8988T (cell line): ENCODE results near the gene SEMA3B.
"Not testable (repeated sequence)": the region's sequence is repeated elsewhere in the genome, so short reads cannot be mapped to it uniquely, and the experiment has no call there.

ENCODE experiments used
- DNase-seq: peaks from one replicate; pipeline ENCODE4 v3.0.0; 2011

Gene SEMA3B

DNA sequence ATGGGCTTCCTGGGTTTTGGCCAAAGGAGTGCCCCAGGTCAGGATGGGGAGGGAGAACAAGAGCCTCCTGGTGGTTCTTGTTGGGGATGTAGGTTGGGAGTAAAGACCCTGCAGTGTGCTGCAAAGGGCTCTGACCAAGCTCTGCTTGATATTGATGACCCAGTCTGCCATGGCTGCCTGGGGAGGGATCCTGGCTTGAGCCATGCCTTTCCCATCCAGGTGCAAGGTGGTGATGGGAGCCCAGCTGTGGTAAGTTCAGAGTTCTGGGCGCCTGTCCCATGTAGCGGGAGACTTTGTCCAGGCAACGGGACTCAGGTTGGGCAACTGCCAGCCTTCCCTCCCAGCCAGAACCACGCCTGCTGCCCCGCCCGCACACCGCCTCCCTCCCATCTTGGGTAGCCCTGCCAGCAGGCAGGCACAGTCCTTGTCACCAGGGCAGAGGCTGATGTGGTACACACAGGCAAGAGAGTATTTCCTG is 30.4 kb upstream of the SEMA3B start:
- no peak for DNase-seq

DNA sequence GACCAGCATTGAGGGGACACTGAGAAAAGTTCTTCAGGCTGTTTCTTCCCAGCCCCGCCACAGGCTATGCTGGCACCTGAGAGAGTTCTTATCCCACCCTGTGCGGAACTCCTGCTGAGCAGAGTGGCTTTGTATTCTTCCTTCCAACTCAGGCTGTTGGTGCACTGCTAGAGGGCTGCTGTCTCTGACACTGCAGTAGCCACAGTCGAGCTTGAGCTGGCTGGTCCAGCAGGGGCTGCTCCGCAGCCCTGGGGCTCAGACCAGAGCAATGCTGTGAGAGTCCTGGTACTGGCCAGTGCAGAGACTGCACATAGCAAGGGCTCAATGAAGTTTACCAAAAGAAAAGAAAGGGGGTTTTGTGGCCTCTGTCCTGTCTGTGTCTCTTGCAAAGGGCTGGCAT is 29.3 kb upstream of the SEMA3B start:
- DNase-seq: no peak

DNA sequence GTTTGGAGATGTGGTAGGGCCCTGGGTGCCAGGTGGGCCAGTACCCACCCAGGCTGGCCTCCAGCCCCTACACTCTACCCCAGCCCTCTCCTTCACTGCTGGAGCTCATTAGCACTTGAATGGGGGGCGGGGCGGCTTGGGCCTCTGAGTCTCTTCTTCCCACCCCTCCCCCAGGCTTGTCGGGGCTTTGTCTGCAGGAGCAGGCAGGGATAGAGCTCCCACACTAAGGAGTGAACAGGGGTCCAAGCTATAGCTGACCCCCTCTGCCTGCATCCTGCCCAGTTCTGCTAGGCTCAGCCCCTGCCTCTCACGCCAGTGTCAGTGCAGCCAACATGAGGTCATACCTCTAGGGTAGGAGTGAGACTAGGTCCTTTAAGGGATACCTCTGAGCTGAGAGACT is 27.8 kb upstream of the SEMA3B start:
- no peak for DNase-seq

DNA sequence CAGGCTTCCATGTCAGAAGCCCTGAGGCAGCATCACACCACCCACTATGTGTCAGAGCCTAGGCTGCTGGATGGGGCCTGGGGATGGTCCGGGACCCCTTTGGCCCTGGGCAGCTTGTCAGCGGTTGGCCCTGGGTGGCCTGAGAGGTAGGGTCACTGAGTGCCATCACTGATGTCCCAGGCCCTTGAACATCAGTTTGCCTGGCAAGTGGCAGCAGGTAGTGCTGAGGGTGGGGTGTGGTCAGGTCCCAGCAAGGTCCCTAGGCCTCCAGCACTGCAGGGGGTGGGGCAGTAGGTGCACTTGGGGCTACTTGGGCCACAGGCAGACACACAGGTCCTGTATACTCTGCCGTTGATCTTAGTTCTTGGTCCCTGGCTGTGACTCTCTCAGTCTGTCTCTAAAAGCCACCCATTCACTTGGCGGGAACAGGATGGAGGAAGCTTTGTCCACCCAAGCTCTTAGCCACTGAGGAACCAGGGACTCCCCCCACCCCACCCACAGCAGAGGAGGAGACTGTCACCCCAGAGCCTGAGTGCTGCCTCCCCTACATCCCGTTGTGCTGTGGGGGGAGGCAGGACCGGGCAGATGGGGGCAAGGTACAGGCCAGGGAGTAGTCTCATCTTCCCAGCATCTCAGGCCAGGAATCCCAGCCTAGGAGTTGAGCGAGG is 27.1 kb upstream of the SEMA3B start:
- DNase-seq: no peak

DNA sequence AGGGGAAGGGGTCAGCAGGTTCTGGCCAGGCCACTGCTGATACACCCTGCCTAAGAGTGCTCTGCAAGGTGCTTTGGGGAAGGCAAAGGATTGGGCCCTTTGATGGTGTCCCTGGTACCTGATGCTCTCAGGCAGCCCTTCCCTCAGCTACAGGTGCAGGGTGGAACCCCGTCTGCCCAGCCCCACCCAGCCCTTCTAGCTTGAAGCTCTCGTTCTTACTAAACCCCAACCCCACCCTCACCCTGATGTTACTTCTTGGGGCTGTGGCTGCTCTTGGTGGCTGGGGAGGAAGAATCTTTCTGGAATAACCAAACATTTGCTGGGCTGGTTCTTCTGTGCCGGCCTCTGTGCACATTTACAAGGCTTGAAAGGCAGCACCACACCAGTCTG is 26.6 kb upstream of the SEMA3B start:
- DNase-seq: no peak

DNA sequence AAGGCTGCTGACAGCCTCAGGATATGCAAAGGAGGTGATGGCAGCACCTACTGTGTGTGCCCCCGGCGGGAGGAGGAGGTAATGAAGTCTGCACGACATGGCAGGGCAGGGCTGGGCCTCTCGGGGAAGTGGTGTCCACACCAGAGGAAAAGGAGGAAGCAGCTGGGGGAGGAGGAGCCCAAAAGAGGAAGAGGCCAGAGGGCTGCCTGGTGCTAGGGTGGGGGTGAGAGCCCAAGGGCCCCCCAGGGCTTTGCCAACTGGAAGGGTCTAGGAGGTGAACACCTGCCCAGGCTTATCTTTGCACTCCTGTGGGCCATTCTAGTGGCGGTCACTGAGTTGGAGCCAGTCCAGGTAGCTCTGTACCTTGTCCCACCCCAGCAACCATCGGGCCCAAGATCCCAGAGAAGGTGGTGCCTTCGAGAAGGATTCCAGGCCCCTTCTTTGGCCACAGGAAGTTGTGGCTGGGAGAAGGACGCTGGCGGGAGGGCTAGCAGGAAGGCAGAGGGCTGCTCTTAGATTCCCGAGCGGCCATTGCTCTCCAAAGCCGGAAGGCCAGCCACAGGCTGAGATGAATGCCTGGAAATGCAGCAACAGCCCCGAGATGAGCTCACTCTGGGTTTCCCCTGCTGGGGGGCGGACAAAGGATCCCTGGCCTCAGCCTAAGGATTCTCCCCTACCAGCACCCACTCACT is 25.9 kb upstream of the SEMA3B start:
- DNase-seq: no peak

DNA sequence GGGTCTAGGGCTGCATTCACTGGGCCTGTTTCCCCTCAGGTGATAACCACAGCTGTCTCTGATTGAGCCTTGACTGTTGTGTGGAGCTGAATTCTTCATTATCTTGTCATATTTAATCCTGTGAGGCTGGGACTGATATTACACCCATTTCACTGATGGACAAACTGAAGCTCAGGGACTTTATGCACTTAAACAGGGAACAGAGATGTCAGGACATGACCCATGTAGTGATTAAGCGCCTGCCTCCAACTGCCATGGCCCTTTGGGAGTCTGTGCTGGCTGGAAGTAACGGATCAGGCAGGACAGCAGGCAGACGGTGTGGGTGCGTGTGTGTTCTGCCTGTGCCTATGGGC is 25.4 kb upstream of the SEMA3B start:
- no peak for DNase-seq

DNA sequence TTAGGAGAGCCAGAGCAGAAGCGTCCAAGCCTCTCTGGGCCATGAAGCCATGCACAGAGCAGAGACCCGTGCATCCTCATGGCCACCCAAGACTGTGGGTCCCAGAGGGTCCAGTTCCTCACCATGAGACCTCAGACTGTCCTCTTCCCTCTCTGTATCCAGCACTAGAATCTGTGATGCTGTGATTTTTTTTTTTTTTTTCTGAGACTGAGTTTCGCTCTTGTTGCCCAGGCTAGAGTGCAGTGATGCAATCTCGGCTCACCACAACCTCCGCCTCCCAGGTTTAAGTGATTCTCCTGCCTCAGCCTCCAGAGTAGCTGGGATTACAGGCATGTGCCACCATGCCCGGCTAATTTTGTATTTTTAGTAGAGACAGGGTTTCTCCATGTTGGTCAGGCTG is 24.1 kb upstream of the SEMA3B start:
- not testable (repeated sequence) for DNase-seq

DNA sequence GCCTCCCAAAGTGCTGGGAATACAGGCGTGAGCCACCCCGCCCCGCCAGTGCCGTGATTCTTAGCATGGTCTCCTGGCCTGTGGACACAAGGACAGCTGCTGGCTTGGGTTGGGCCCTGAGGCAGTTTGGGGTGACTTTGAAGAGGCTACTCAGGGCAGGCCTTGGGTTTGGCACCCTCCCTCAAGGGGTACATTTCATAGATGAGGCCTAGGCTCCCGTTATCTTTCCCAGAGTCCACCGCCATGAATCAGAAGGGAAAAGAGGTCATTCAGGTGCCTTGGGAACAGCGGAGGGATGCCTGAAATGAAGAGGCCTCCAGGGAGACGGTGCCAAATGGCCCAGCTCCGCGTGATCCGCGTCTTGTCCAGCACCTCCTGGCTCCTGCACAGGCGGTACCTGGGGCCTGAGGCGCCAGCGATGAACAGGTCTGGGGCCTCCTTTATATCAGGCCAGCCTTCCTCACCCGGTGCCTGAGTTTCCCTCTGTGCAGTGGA is 23.6 kb upstream of the SEMA3B start:
- no peak for DNase-seq

DNA sequence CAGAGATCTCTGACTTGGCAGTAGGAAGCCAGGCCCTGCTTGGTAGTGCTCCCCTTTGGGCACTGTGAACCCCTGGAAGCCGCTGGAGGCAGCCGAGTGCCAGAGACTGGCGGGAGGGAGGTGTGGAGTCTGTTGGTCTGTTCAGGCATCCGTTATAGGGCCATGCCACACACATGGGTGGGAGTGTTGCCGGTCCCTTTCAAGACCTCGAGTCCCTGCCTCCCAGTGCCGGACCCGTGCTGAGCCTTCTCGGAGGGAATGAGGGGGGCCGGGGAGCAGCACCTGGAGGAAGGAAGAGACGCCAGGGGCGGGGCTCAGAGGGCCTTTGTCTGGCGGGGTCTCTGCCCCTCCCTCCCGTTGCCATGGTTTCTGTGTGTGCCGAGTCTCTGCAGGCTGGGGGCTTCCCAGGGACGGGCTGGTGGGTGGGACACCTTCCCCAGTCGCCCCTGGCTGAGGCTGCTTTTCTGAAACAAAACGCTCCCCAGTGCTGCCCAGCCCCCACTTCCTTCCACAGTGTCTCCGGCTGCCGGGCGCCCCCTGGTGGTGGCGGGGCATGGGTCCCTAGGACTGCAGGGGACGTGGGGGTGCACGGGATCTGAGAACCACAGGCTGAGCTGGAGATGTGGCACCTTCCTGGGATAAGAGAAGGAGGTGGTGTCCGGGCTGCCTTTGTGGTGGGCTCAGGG is 23.0 kb upstream of the SEMA3B start:
- peak; percentile 86 for DNase-seq

DNA sequence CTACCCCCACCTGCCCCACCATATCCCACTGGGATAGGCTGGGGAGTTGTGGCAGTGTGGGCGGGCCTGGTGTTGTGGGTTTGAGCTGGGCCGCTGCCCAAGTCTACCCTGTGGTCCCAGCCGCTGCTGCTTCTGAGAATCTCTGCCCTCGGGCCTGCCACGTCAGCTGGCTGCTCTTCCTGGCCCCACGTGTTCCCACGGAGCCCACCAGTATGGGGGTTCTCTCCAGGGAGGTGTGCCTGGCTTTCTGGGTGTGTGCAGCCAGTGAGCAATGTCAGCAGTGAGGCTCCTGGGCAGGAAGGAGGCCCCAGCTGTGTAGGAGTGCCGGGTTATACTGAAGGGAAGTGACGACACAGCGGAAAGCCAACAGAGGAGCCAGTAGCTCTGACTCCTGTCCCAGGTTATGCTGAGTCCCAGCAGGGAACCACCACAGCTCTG is 22.4 kb upstream of the SEMA3B start:
- no peak for DNase-seq

DNA sequence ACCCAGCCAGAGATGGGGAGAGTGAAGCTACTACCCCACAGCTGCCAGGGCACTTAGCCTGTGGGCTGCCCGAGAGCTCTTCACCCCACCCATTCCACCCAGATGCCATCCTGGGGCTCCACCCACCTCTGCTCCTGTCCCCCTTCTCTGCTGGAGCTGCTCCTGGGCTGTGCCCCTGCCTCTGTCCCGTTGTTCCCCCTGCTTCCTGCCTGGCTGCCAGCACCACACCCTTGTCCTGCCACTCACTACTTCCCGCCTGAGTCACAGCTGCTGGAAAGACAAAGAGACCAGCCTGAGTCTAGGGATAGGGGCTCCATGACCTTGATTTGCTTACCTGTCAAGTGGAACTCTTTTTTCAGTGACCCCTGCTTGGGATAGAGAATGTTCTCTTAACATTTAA is 20.6 kb upstream of the SEMA3B start:
- no peak for DNase-seq

DNA sequence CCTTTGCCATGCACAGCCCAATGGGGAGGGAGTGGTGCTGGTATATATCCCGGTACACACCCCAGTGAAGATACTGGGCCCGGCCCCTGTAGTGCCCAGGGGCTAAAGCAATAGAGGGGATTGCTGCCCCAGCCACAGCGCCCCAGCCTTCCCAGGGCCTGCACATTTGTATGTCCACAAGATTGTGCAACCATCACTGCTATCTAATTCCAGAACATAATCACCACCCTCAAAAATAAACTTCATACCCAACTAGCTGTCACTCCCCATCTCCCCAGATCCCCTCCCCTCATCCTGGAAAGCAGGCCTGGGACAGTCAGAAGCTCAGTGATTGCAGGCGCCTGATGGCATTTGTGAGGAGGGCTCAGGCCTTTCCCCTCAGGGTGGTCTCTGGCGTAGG is 19.5 kb upstream of the SEMA3B start:
- DNase-seq: no peak

DNA sequence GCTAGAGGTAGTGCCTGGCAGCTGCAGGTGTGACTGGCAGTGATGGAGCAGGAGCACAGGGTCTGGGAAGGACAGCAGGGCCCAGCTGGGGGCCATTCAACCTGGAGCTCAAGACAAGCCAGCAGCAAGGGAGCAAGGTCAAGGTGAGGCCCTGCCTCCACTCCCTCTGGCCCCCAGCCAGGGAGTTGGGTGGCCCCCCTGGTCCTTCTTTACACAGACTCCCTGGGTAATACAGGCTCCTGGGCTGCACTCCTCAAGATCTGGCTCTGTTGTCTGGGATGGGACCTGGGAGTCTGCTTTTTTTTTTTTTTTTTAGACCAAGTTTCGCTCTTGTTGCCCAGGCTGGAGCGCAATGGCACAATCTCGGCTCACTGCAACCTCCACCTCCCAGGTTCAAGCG is 18.4 kb upstream of the SEMA3B start:
- DNase-seq: no peak

DNA sequence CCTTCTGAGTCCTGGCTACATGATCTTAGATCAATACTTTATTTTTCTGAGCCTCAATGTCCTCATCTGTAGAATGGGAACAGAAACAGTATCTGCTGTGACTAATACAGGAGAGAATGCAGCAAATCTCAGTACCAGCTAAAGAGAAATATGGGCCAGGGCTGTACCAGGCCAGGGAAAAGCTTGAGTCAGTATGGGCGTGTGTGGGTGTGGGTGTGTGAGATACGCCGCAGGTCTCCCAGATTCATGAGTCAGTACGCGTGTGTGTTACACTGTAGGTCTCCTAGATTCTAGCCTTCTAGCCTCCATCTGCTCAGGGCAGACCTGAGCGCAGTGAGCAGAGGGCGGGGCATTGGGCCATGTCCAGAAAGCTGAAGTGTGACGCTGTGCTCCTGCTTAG is 17.7 kb upstream of the SEMA3B start:
- no peak for DNase-seq

DNA sequence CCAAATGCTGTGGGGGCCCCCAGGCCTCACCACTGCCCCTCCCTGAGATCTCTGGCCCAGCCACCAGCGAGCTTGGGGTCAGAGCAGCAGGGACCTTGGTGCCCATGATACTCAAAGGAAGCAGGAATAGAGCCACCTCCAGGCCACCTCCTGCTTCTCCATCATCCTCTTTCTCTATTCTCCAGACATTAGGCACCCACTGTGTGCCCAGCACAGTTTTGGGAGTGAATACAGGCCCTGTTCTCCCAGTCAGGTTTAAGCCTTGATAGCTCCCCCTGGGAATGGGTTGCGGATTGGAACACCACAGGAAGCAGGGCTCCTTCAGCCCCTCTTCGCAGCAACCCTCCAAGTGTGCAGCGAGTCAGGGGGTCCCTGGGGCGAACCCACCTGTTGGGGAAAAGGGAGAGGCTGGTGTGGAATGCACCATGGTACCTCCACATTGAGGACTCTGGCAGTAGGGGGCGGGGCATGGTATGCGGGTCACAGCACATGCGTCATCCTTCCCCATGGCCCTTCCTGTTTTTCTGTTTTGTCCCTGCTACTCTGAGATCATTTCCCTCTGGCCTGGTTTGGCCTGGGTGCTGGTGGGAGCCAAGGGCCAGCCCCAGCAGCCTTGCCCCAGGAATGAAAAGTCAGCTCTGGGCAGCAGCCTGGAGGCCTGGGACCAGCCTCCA is 14.2 kb upstream of the SEMA3B start:
- DNase-seq: peak; percentile 57

DNA sequence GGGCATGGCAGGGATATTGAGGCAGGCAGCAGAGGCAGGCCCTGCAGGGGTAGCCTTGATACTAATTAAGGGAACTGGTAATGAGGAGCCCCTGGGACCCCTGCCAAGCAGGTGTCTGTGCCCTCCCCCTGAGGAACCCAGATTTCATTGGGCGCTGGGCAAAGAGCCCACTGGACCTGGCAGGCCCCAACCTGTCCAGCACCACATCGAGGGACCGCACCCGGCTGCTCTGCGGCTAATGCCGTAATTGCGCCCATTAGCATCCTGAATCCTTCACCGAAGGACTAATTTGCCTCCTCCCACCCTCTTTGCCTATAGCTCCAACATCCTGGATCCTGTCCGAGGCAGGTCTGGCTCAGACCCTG is 13.7 kb upstream of the SEMA3B start:
- DNase-seq: no peak

DNA sequence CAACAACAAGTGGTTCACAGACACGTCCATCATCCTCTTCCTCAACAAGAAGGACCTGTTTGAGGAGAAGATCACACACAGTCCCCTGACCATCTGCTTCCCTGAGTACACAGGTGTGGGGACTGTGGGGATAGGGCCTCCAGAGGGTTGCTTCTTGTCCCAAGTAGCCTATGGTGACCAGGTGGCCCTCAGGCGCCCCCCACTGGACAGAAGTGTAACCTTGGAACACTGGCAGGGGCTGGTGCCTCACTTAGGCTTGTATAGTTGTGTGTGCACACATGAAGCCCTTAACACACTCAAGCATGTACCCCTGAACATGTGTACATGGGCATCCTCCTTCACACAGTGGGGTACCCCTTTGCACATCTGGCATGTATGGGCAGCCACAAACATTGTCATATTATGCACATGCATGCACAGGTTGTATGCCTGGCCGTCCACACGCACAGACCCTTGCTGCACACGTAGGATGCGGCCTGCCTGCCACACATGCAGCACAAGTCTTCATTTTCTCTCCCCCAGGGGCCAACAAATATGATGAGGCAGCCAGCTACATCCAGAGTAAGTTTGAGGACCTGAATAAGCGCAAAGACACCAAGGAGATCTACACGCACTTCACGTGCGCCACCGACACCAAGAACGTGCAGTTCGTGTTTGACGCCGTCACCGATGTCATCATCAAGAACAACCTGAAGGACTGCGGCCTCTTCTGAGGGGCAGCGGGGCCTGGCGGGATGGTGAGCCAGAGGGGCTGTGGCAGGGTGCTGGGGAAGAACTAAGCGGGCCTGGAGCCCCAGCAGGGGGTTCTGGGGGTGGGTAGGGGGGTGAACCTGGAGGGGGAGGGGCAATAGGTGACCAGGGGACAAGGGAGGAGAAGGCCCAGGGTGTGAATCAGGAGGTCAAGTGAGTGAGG is 11.7 kb upstream of the SEMA3B start:
- DNase-seq: peak; percentile 77

DNA sequence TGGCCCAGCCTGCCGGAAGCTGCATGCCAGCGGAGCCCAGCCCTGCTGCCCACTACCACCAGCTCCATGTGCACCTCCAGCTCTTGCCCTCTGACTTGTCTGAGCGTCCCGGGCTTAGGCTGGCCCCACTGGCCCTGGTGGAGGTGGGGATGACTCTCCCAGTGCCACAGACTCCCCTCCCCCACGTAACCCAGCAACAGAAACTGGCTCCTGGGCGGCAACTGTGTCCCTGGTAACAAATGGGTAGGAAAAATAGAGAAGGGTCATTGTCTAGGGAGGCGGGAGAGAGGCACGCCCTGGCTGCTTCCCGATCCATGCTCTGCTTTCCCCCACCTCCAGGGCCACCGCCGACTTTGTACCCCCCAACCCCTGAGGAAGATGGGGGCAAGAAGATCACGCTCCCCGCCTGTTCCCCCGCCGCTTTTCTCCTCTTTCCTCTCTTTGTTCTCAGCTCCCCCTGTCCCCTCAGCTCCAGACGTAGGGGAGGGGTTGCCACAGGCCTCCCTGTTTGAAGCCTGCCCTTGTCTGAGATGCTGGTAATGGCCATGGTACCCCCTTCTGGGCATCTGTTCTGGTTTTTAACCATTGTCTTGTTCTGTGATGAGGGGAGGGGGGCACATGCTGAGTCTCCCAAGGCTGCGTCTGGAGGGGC is 10.8 kb upstream of the SEMA3B start:
- DNase-seq: no peak

DNA sequence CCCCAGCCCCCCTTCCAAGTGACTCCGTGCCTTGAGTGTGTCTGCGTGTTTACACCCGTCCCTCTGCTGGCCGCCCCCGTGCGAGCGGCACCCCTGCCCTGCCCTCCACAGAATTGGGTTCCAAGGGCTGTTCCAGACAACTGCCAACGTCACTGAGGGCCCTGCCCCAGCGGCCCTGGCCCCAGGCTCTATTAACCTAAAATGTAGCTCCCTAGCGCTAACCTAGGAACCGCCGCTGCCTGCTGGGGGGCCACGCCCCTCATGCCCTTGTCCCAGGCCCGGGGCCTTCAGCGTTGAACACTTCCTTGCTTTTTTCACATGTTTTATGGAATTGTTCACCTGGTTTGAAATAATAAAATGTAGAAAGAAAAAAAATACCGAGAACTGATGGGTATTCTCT is 10.0 kb upstream of the SEMA3B start:
- no peak for DNase-seq

DNA sequence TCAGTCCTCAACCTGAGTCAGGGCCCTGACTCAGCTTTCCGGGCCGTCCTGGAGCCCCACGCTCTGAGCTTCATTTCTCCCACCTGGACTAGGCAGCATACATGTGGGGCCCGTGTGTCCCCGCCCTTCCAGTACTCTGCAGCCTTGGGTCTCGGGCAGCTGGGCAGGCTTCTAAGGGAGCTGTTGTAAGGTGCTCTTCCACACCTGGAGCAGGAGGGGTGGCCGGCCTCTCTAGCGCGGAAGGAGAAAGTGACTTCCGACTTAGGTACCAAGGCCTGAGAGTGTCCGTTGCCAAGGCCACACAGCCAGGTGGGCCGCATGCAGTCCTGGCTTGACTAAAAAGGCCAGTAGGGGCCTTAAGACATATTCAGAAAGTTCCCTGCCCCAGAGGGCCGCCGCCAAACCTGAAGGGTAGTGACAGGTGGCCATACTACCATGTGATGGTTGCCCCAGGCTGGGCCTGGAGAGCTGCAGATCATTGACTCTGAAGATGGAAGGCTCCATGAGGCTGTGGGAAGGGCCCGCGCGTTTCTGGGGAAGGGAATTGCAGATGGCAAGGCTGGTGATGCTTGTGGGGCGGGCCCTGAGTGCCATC is 9.4 kb upstream of the SEMA3B start:
- no peak for DNase-seq
